Loucy (cell line): ENCODE measurements around the gene PLA2G4E.

Source experiments
- H2AFZ ChIP-seq: fragments of 200-600 bp; sonication (generic); 2 replicates; pipeline ENCODE4 v1.6.0; 2016; ENCODE audit warnings: antibody characterized with exemption, mild to moderate bottlenecking, low read length, moderate library complexity
- H3F3A ChIP-seq: fragments of 200-600 bp; 2 replicates; pipeline ENCODE4 v1.6.0; 2016; ENCODE audit warnings: antibody characterized with exemption, low read depth, mild to moderate bottlenecking
- H3K27me3 ChIP-seq: fragments of 200-600 bp; sonication (generic); 2 replicates; pipeline ENCODE4 v1.6.1; 2014; ENCODE audit warnings: low read length, mild to moderate bottlenecking; ENCODE audit not compliant: insufficient read depth, poor library complexity, severe bottlenecking
- H3K36me3 ChIP-seq: fragments of 200-600 bp; sonication (generic); 2 replicates; pipeline ENCODE4 v1.6.1; 2016; ENCODE audit warnings: low read length; ENCODE audit not compliant: insufficient read depth
- H3K4me1 ChIP-seq: fragments of 200-600 bp; sonication (generic); 2 replicates; pipeline ENCODE4 v1.5.1; 2014; ENCODE audit warnings: low read length, mild to moderate bottlenecking; ENCODE audit not compliant: insufficient read depth, poor library complexity, severe bottlenecking
- H3K4me2 ChIP-seq: fragments of 200-600 bp; sonication (generic); 2 replicates; pipeline ENCODE4 v1.6.0; 2014; ENCODE audit warnings: antibody characterized with exemption, low read length, low read depth, mild to moderate bottlenecking; ENCODE audit not compliant: poor library complexity, severe bottlenecking
- H3K4me3 ChIP-seq: fragments of 200-600 bp; sonication (generic); 2 replicates; pipeline ENCODE4 v1.5.1; 2014; ENCODE audit warnings: low read length, mild to moderate bottlenecking, mixed read lengths; ENCODE audit not compliant: poor library complexity, severe bottlenecking
- H3K79me2 ChIP-seq: fragments of 200-600 bp; sonication (generic); 2 replicates; pipeline ENCODE4 v1.6.1; 2014; ENCODE audit warnings: low read length; ENCODE audit not compliant: insufficient read depth
- H3K9ac ChIP-seq: fragments of 200-600 bp; sonication (generic); 2 replicates; pipeline ENCODE4 v1.6.0; 2014; ENCODE audit warnings: mild to moderate bottlenecking, low read depth, low read length, moderate library complexity; ENCODE audit not compliant: poor library complexity, severe bottlenecking
- H3K9me2 ChIP-seq: fragments of 200-600 bp; sonication (generic); replicated peaks from 2 replicates; pipeline ENCODE4 v1.6.1; 2016; ENCODE audit warnings: low read depth, low read length, mixed read lengths
- H3K9me3 ChIP-seq: fragments of 200-600 bp; sonication (generic); 2 replicates; pipeline ENCODE4 v1.6.1; 2014; ENCODE audit warnings: mild to moderate bottlenecking, antibody characterized with exemption, low read length, low read depth; ENCODE audit not compliant: insufficient read depth
- H4K20me1 ChIP-seq: fragments of 200-600 bp; sonication (generic); 2 replicates; pipeline ENCODE4 v1.6.0; 2014; ENCODE audit warnings: antibody characterized with exemption, low read length, mild to moderate bottlenecking; ENCODE audit not compliant: insufficient read depth, poor library complexity, severe bottlenecking
- CTCF ChIP-seq: fragments of 200-600 bp; sonication (generic); conservative IDR thresholded peaks from 2 replicates; pipeline ENCODE4 v1.5.1; 2014; ENCODE audit warnings: mild to moderate bottlenecking, antibody characterized with exemption, low read length
- EZH2phosphoT487 ChIP-seq: fragments of 200-600 bp; IDR thresholded peaks from 2 replicates; pipeline ENCODE4 v1.6.1; 2018; ENCODE audit warnings: antibody characterized with exemption, mild to moderate bottlenecking, moderate library complexity, borderline replicate concordance

Gene PLA2G4E

GRCh38 chr15:41968701-41969100 is 52.1 kb downstream of the PLA2G4E start:
- Histone ChIP-seq H3K9ac (no peak overlapping the region), H3K27me3 (no peaks in the 10 kb centered on the region), H3K9me2 (no peaks in the 10 kb centered on the region), H3K79me2 (no peaks in the 10 kb centered on the region), H3K36me3 (no peaks in the 10 kb centered on the region), H3K9me3 (no peaks in the 10 kb centered on the region), H3K4me2 (no peak overlapping the region), H3K4me3 (no peak overlapping the region), H3F3A (no peaks in the 10 kb centered on the region; the same call in 1 of the 2 replicates), H3K4me1 (peaks cover 22% of the 10 kb centered on the region), H2AFZ (no peak overlapping the region), H4K20me1 (peaks cover 7% of the 10 kb centered on the region)
- no peak for TF ChIP-seq EZH2phosphoT487
- no peak for TF ChIP-seq CTCF

- Histone ChIP-seq H3K4me1 (peaks cover 18% of the 10 kb centered on the region), H3K79me2 (no peaks in the 10 kb centered on the region), H3K4me3 (no peak overlapping the region), H3K9me3 (no peaks in the 10 kb centered on the region), H3K4me2 (no peak overlapping the region), H3K9me2 (no peaks in the 10 kb centered on the region), H3F3A (no peaks in the 10 kb centered on the region; the same call in 1 of the 2 replicates), H2AFZ (no peak overlapping the region), H3K36me3 (no peaks in the 10 kb centered on the region), H4K20me1 (peaks cover 7% of the 10 kb centered on the region), H3K9ac (no peak overlapping the region), H3K27me3 (no peaks in the 10 kb centered on the region)
- TF ChIP-seq CTCF (no peak), EZH2phosphoT487 (no peak)
Observed at GRCh38 chr15:41967506-41968206, 53.2 kb downstream of the PLA2G4E start.

- H3K79me2 ChIP-seq: no peaks in the 10 kb centered on the region
Observed at GRCh38 chr15:41966920-41967465, 53.8 kb downstream of the PLA2G4E start.

More at GRCh38 chr15:41966920-41967465, 53.8 kb downstream of the PLA2G4E start:
- Histone ChIP-seq H3K9me2 (no peaks in the 10 kb centered on the region), H3K27me3 (no peaks in the 10 kb centered on the region), H3K4me2 (no peak overlapping the region), H4K20me1 (peaks cover 7% of the 10 kb centered on the region), H3K36me3 (no peaks in the 10 kb centered on the region), H3K4me3 (no peak overlapping the region), H3K9ac (no peak overlapping the region), H3K9me3 (no peaks in the 10 kb centered on the region), H3F3A (no peaks in the 10 kb centered on the region; the same call in 1 of the 2 replicates), H3K4me1 (peaks cover 18% of the 10 kb centered on the region), H2AFZ (no peak overlapping the region)
- no peak for TF ChIP-seq CTCF
- TF ChIP-seq EZH2phosphoT487: no peak
